ENCODE results near the gene RSPH6A.

Gene RSPH6A

DNA sequence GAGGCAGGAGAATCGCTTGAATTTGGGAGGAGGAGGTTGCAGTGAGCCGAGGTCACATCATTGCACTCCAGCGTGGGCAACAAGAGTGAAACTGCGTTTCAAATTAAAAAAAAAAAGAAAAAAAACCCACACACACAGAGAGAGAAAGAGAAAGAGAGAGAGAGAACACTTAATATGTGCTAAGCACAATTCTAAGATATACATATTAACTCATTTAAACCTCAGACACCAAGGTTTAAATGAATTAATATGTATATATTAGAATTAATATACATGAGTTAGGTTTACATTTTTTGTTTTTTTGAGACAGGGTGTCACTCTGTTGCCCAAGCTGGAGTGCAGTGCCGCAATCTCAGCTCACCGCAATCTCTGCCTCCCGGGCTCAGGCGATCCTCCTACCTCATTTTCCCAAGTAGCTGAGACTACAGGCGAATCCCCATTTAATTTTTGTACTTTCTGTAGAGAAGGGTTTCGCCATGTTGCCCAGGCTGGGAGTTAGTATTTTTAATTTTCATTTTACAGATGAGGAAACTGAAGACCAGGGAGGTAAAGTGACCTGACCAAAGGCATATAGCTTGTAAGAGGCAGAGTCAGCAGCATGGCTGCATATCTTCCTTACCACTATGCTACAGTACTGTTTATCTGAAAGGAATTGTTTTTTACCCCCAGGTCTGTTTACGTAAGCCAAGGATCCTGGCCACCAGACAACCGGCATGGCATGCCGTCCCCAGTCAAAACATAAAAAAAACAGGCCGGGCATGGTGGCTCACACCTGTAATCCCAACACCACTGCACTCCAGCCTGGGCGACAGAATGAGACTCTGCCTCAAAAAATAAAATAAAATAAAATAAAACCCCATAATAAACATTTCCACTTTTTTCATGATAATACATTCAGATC lies 45.5 kb upstream of the RSPH6A start:
- TF ChIP-seq, protein P1, sequence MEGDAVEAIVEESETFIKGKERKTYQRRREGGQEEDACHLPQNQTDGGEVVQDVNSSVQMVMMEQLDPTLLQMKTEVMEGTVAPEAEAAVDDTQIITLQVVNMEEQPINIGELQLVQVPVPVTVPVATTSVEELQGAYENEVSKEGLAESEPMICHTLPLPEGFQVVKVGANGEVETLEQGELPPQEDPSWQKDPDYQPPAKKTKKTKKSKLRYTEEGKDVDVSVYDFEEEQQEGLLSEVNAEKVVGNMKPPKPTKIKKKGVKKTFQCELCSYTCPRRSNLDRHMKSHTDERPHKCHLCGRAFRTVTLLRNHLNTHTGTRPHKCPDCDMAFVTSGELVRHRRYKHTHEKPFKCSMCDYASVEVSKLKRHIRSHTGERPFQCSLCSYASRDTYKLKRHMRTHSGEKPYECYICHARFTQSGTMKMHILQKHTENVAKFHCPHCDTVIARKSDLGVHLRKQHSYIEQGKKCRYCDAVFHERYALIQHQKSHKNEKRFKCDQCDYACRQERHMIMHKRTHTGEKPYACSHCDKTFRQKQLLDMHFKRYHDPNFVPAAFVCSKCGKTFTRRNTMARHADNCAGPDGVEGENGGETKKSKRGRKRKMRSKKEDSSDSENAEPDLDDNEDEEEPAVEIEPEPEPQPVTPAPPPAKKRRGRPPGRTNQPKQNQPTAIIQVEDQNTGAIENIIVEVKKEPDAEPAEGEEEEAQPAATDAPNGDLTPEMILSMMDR (conservative IDR thresholded peaks at IDR 0.05; ENCODE audit: low read length), result no peak
- H3K4me3 ChIP-seq (ENCODE audit: low read length), result no peak overlapping the region
- no peak for DNase-seq (ENCODE audit: low read depth)

DNA sequence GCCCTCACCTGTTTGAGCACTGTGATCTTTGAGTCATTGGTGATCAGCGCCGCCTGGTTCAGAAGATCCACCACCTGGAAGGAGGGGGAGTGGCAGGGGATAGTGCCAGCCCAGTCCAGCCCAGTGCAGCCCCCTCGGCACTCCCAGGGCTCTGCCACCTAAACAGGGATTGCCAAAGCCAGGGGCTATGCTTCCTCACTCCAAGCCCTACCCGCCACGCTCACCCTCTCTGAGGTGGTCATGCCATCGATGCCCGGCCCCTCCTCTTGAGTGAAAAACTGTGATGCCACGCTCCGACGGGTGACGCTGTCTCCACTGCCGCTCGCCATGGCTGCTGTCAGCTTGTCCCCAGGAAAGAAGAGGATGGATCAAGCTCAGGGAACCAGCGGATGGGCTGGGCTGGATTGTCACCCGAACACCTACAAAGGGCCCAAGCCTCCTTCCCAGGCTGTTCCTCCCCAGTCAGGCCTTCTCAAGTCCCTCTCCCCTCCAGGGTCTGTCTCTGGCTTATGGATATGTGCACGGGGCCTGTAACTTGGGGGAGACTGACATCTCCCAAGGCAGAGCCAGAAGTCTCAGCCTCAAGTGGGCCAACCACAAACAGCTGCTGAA lies 39.2 kb upstream of the RSPH6A start:
- no peak for DNase-seq (ENCODE audit: low read depth)
- TF ChIP-seq, protein P1 (conservative IDR thresholded peaks at IDR 0.05; ENCODE audit: low read length), result no peak
- H3K4me3 ChIP-seq (ENCODE audit: low read length), result no peak overlapping the region

DNA sequence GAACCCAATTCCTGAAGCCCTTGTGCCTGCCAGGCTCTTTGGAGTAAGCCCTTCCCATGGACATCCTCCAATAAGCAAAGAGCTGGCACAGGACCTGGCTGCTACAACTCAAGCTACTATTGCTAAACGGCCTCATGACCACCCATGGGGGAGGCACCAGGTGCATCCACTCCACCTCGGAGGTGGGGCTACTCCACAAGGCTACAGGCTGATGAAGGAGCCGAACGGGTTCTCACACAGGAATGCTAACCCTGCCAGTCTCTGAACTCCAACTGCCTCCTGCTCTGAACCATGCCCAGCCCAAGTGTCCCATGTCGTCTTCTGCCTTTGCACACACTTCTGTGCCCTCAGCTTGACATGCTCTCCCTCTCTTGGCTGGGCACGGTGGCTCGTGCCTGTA lies 37.9 kb upstream of the RSPH6A start:
- no peak for DNase-seq (ENCODE audit: low read depth)
- TF ChIP-seq, protein P1 (conservative IDR thresholded peaks at IDR 0.05; ENCODE audit: low read length), result no peak
- no peak overlapping the region for H3K4me3 ChIP-seq (ENCODE audit: low read length)

DNA sequence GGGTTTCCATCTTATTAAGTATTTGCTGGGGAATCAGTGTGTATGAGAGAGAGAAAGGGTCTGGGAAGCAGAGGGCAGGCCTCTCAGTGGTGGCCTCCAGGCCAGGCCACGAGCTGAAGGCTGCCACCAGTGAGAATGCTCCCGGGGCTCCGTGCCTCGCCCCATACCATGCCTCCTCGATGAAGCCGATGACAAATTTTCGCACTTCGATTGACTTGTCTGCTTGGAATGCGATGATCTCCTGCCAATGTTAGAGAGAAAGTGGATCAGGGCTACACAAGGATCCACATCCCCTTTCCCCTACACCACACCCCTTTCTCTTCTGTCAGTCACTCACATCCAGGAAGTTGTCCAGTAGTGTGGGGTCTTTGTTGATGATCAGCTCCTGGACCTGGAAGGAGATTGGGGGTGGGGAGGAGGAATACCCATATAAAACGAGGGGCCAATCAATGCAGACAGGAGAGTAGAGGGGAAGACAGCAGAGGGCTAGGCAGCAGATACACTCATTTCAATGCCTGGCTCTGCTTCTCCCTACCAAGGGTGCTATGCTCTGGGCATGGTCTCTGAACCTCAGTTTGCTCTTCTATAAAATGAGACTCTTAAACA lies 37.1 kb upstream of the RSPH6A start:
- TF ChIP-seq, protein P1 (conservative IDR thresholded peaks at IDR 0.05; ENCODE audit: low read length), result no peak
- DNase-seq (ENCODE audit: low read depth), result no peak
- H3K4me3 ChIP-seq (ENCODE audit: low read length), result no peak overlapping the region

DNA sequence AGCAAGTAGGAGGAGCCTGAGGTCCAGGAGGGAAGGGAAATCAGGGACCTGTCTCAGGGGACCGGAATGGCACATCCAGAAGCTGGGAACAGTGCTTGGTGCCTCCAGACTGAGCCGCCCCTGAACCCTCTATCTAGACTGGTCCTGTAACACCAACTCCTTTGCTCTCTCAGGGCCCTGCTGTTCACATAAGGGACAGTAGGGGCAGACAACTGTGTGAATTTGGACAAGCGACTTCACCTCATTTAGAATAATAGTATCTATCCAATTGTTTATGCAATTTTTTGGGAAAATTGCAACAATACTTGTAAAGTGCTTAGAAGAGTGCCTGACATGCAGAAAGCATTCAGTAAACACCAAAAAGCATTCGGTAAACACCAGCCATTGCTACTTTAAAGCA lies 33.8 kb upstream of the RSPH6A start:
- no peak for DNase-seq (ENCODE audit: low read depth)
- TF ChIP-seq, protein P1 (conservative IDR thresholded peaks at IDR 0.05; ENCODE audit: low read length), result peak; percentile 33; the same call in 1 of the 2 replicates
- no peak overlapping the region for H3K4me3 ChIP-seq (ENCODE audit: low read length)

DNA sequence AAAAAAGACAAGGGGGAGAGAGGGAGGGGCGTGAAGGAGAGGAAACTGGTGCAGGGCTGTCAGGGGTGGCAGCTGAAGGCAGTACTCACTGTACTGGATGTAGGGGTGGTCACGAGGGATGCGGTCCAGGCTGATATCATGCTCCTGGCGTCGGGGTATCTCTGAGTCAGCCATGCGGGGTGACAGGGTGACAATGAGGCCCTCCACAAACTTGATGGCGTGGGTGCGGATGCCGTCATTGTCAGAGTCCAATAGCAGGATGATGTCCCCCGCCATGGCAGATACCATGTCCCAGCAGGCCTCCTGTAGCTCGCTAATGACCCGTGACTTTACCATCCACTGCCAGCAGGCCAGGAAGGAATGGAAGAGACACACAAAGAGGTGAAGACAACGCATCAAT lies 32.6 kb upstream of the RSPH6A start:
- DNase-seq (ENCODE audit: low read depth), result no peak
- TF ChIP-seq, protein P1 (conservative IDR thresholded peaks at IDR 0.05; ENCODE audit: low read length), result no peak
- H3K4me3 ChIP-seq (ENCODE audit: low read length), result no peak overlapping the region

Data from AG10803 (cell line).